GM19455 (cell line): Measurements from ENCODE around the gene SLC24A1.

Source experiments
- ATAC-seq: cut with Tn5 transposase; IDR thresholded peaks from one replicate; pipeline ENCODE4 v1.9.1; 2021; ENCODE audit not compliant: unreplicated experiment

The SLC24A1 gene

GRCh38 chr15:65618560-65619109 lies 3.1 kb upstream of the SLC24A1 start:
- no peak for ATAC-seq

DNA sequence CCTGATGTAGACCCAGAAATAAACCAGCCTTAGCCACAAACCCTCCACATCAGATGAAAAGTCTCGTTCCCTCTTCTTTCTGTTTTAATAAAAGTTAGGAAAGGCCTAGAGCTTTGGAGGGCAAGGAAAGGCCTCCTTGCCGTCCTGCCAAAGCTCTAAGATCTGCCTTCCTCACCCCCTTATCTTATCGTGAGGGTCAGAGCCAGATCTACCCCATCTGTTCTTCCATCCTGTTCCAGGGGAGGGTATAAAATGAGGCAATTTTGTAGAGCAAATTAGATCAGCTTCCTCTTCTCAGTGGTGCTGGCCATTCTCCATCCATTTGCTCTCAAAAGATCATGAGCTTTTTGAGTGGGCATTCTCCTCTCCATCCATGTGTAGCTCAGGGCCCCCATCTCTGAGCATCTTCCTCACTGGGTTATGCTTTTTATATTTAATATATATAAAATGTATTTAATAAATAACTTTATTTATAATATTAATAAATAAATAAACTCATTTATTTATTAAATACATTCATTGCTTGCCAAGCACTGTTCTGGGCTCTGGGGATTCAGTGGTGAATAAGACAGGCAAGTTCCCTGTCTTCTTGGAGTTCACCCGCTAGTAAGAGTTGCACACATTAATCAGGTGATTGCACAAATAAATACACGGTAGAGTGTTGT lies 2.0 kb upstream of the SLC24A1 start:
- ATAC-seq: no peak

DNA sequence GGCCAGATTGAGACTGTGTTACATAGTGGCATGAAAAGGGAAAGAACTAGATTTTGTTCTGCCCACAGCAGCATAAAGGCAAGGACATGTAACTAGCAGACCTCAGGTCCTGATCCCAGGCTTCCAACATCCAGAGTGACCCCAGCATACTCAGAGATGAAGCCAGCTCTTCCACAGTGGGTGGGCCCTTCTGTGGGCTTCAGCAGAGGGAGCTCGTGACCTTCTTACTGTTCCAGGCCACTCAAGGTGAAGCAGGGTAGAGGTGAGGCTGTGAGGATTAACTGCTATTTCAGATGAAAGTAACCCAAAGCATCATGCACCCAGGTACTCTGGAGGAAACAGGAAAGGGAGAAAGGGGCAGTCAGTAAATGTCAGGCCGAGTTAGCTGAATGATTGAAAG lies 905 bp upstream of the SLC24A1 start:
- ATAC-seq: no peak

DNA sequence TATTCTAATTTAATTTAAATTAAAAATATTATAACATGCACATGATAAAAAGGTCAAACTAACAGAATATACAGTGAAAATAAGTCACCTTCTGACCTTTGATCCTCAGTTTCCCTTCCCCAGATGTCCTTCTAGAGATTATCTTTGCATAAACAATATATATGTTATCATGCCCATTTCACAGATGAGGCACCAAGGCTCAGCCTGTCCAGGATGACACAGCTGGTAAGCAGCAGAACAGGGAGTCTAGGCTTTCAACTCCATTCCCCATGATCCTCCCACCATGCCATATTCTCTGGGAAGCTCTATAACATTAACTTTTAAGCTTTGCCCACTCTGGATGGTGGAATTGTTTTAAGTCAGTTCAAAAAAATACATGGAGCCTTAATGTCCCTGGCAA lies 1.4 kb downstream of the SLC24A1 start:
- no peak for ATAC-seq

DNA sequence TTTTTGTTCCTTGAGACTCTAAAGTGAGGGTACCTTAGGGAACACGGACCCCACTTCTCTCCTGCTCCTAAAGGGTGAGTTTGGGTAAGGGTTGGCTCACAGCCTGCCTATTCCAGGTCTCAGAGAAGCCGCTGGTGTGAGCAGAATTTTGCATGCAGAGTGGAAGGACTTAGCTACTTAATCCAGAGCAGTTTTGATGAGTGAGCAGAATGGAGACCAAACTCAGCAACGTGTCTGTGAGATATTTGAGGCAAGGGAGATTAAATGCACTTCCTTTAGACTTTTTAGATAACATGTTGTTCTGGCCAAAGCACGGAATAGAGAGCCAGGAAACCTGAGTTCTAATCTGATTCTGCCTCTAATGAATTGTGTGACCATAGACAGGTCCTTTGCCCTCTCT lies 5.1 kb downstream of the SLC24A1 start:
- ATAC-seq: no peak

DNA sequence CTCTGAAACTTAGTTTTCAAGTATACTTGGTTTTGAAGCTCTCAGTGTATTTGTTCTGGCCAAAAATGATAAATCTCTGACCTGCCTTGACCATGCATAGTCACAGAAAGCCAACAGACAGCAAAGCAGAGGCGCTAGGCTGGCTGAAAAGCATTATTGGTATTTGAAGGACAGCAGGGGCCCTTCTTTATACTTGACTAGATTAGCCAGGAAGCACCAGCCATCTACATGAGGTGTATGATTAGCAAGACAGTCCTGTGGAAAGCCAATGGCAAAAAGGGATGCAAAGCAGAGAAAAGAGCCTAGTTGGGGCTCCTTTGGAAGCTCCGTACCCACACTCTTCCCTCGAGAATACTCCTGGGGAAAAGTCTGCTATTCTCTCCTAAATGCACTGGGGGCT lies 7.8 kb downstream of the SLC24A1 start:
- no peak for ATAC-seq

- peak; percentile 64 for ATAC-seq
Observed at GRCh38 chr15:65630760-65631159, 9.0 kb downstream of the SLC24A1 start.

DNA sequence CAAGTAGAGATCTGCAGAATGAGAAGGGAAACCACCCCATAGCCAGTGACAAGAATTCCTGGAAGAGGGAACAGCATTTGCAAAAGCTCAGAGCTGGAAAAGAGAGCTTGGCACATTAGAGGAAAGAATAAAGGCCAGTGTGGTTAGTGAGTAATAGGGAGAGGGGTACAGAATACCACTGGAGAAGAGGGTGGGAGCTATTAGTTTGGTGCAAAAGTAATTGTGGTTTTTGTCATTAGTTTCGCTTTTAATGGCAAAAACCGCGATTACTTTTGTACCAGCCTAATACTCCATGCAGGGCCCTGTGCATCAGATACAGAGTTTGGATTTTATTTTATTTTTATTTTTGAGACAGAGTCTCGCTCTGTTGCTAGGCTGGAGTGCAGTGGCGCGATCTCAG lies 9.8 kb downstream of the SLC24A1 start:
- no peak for ATAC-seq

DNA sequence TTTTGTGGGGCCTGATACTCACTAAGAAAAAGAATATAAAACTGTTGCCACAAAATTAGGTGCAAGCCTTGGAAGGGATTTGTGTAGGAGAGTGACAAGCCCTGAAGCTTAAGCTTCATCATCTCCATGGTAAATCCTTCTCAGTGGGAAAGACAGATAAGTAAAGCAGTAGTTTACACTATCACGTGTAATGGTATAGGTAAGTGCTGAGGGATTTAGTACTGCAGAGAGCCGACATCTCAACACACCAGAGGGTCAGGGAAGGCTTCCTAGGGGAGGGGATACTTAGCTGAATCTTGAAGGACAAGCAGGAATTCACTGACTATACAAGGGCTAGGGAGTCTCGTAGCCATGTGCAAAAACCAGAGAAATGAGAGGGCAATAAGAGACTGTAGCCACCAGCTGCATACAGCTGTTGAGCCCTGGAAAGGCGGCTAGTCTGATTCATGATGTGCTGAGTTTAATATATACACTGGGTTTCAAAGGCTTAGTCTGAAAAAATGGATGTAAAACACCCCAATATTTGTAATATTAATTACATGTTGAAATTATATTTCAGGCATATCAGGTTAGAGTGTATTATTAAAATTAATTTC lies 11.1 kb downstream of the SLC24A1 start:
- no peak for ATAC-seq

DNA sequence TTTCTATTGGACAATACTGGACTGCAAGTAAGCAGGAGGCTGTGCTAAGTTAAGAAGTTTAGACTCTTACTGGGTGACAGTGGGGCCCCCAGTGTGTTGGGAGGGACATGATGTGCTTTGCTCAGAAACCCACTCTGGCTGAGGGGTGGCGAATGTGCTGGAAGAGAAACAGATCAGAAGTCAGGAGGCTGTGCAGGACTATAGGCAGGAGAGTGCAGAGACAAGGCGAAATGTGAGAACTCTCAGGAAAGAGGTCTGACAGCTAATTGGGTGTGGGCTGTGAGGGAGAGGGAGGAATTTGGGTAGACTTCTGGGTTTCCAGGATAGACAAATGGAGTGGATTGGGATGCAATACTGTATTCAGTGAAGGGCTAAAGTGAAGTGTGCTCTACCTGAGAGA lies 12.0 kb downstream of the SLC24A1 start:
- ATAC-seq: no peak

DNA sequence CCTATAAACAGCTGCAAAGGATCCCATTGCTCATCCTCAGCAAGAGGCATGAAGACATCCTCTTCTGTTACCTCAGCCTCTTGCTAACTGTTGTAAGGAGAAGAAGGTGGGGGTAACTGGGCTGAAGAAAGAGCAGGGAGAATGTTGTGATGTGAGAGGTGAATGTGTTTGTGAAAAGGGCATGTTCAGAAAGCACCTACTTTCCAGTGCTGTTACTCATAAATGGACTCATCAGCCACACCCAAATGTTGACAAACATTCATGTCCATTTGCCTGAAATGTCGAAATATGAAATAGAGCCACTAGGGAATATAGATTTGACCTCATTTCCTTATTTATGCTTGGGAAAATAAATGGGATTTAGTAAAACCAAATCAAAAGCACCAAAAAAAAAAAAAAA lies 12.6 kb downstream of the SLC24A1 start:
- ATAC-seq: no peak

GRCh38 chr15:65638109-65638508 lies 16.4 kb downstream of the SLC24A1 start:
- ATAC-seq: no peak

DNA sequence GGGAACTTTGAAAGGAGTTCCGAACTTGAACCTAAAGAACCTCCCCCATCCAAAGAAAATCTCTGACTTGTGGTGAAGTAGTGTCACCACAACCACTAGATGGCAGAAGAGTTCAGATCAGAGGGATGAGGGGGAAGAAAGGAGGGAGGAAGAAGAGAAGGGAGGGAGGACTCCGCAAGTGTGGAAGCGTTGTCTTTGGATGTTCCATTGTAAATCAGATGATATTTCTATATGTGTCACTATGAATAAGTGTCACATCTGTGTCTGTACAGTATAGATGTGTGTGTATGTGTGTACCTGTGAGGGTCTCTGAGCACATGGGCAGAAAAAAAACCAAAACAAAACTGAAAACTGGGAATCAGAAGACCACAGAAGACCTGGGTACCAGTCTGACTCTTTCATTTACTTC lies 16.9 kb downstream of the SLC24A1 start:
- no peak for ATAC-seq

DNA sequence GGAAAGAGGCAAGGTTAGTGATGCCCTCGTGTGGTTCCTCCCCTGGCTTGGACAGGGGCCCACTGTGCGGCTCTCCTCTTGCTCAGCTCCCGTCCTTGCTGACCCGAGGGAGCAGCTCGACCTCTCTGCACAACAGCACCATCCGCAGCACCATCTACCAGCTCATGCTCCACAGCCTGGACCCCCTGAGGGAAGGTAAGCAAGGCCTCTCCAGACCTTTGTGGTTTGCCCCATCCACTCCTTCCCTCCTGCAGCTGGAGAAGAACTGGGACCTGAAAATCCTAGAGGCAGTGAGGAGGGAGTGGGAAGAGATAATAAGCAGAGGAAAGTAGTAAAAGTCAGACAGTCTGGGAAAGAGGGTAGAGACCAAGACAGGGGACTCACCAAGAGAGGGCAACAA lies 17.8 kb downstream of the SLC24A1 start:
- ATAC-seq: no peak

GRCh38 chr15:65641768-65642475 lies 20.2 kb downstream of the SLC24A1 start:
- no peak for ATAC-seq

- no peak for ATAC-seq
Observed at GRCh38 chr15:65642594-65642993, 20.9 kb downstream of the SLC24A1 start.

GRCh38 chr15:65644282-65644681 lies 22.5 kb downstream of the SLC24A1 start:
- no peak for ATAC-seq

- no peak for ATAC-seq
Observed at GRCh38 chr15:65645392-65645791, 23.7 kb downstream of the SLC24A1 start.

DNA sequence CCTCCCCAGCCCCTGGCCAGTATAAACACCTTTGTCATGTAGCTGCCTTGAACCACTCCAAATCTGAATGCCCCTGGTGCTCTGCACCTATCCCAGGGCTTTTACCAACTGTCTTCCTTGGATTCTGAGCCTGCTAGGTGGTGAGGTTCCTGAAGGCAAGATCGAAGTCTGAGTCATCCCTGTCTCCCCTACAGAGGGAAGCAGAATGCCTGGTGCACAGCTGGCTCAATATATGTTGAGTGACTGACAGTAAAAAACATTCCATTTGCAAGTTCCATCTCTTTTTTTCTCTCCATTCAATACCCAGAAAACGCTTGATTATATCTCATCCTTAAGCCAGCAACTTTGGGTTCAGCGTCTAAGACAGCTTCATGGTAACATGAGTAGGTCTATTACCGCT lies 24.7 kb downstream of the SLC24A1 start:
- ATAC-seq: no peak

- no peak for ATAC-seq
Observed at GRCh38 chr15:65650312-65651041, 28.7 kb downstream of the SLC24A1 start.

GRCh38 chr15:65651042-65651322 lies 29.2 kb downstream of the SLC24A1 start:
- no peak for ATAC-seq
